ENCODE results near the gene PODNL1.

- TF ChIP-seq POLR2AphosphoS5 (IDR thresholded peaks at IDR 0.05; ENCODE audit: low read depth, low read length) (no peak), REST (IDR thresholded peaks at IDR 0.05; ENCODE audit: insufficient read depth in 1 of 2, low read depth in 2 of 2, low read length in 2 of 2) (no peak)
Measured at GRCh38 chr19:13932911-13933393, 5.3 kb downstream of the PODNL1 start.
